Stimulated activated CD4-positive, alpha-beta T cell treated with anti-CD3 and anti-CD28 coated beads, Interleukin-2, amount 100 ng/mL, for 48 hours (primary cell): ENCODE measurements around the gene SIPA1L3.

Experiments
- DNase-seq, 2 donors: peaks; one replicate each; pipeline ENCODE4 v3.0.0-alpha.2; 2020

SIPA1L3 gene

GRCh38 chr19:38250821-38251563 lies 344.0 kb downstream of the SIPA1L3 start:
- DNase-seq = no peak

- no peak for DNase-seq
Measured at GRCh38 chr19:38251564-38252051, 344.6 kb downstream of the SIPA1L3 start.

GRCh38 chr19:38252385-38252784 lies 345.4 kb downstream of the SIPA1L3 start:
- DNase-seq = no peak

GRCh38 chr19:38252941-38253691 lies 346.1 kb downstream of the SIPA1L3 start:
- no peak for DNase-seq

DNA sequence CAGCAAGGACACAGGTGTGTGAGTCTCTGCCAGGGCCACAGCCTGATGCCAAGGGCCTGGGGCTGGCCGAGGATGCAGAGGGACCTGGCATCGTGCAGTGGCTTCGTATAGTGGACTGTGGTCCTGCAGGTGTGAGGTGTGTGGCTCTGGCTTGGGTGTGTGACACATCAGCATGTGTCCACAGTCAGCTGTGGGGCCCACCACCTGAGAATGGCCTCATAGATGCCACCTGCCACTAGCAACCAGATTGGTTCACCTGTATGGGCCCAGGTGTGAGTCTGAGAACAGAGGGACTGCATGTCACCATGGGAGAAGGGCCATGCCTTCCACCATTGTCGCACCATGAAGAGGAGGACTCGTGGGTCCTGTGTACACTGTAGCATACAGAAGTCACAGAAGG lies 346.8 kb downstream of the SIPA1L3 start:
- DNase-seq = no peak

- no peak for DNase-seq
Measured at GRCh38 chr19:38255383-38256014, 348.5 kb downstream of the SIPA1L3 start.
